OCI-LY7 (cell line): Measurements from ENCODE around the gene SPINK1. TPM values are rescaled to one million over a fixed set of nuclear protein-coding genes. Genes with fewer than 3 reads are reported as not detected.

Experiments used
- BruUV-seq: library from RNA; stranded (reverse); fragments of 400-500 nt; replicated peaks from 2 replicates; lab custom pipeline; 2021; lab: Mats Ljungman, UMichigan
- CTCF ChIA-PET: fragments of 300-600 bp; sonication (Branson Sonifier 250); formaldehyde crosslinking; loops from one replicate; lab custom pipeline; 2022; ENCODE audit warnings: antibody characterized with exemption; ENCODE audit not compliant: unreplicated experiment; lab: Charles Lee
- POLR2A ChIA-PET: fragments of 300-600 bp; sonication (Branson Sonifier 250); formaldehyde crosslinking; loops from one replicate; lab custom pipeline; 2022; ENCODE audit warnings: antibody characterized with exemption; lab: Charles Lee
- DNase-seq: peaks from one replicate; pipeline ENCODE4 v3.0.0-alpha.2; 2015; ENCODE audit warnings: low spot score
- H2AFZ ChIP-seq: fragments of 200-600 bp; sonication (generic), shearing (Covaris generic); 2 replicates; pipeline ENCODE4 v1.6.1; 2014; ENCODE audit warnings: mild to moderate bottlenecking, antibody characterized with exemption, low read length, moderate library complexity
- H3K27ac ChIP-seq: fragments of 200-600 bp; sonication (generic); 2 replicates; pipeline ENCODE4 v1.5.1; 2014; ENCODE audit warnings: mixed run types, low read depth, mild to moderate bottlenecking, moderate library complexity, low read length, inconsistent platforms; ENCODE audit not compliant: poor library complexity, severe bottlenecking
- H3K36me3 ChIP-seq: fragments of 200-600 bp; sonication (generic); 2 replicates; pipeline ENCODE4 v1.6.1; 2014; ENCODE audit warnings: mild to moderate bottlenecking, antibody characterized with exemption, low read length, moderate library complexity, mixed read lengths; ENCODE audit not compliant: insufficient read depth
- H3K4me1 ChIP-seq: fragments of 200-600 bp; sonication (generic); 2 replicates; pipeline ENCODE4 v1.5.1; 2014; ENCODE audit warnings: mild to moderate bottlenecking, low read length; ENCODE audit not compliant: insufficient read depth, poor library complexity, severe bottlenecking
- H3K4me2 ChIP-seq: fragments of 200-600 bp; sonication (generic); 2 replicates; pipeline ENCODE4 v1.6.1; 2014; ENCODE audit warnings: mild to moderate bottlenecking, low read length
- H3K4me3 ChIP-seq: fragments of 200-600 bp; sonication (generic); 2 replicates; pipeline ENCODE4 v1.5.1; 2014; ENCODE audit warnings: mild to moderate bottlenecking, low read depth, low read length; ENCODE audit not compliant: poor library complexity, severe bottlenecking
- H3K79me2 ChIP-seq: fragments of 200-600 bp; sonication (generic); 2 replicates; pipeline ENCODE4 v1.6.1; 2016; ENCODE audit warnings: low read depth, mild to moderate bottlenecking, low read length, moderate library complexity, mixed read lengths; ENCODE audit not compliant: insufficient read depth
- H3K9me2 ChIP-seq: fragments of 200-600 bp; sonication (generic); 2 replicates; pipeline ENCODE4 v1.6.1; 2016; ENCODE audit warnings: mild to moderate bottlenecking, low read length, mixed read lengths; ENCODE audit not compliant: insufficient read depth
- H3K9me3 ChIP-seq: fragments of 200-600 bp; sonication (generic); 2 replicates; pipeline ENCODE4 v1.6.1; 2014; ENCODE audit warnings: mild to moderate bottlenecking, mixed run types, low read length, mixed read lengths
- H4K20me1 ChIP-seq: fragments of 200-600 bp; sonication (generic); 2 replicates; pipeline ENCODE4 v1.6.1; 2014; ENCODE audit warnings: mild to moderate bottlenecking, antibody characterized with exemption, low read length, moderate library complexity, mixed read lengths; ENCODE audit not compliant: insufficient read depth
- EZH2phosphoT487 ChIP-seq: fragments of 200-600 bp; sonication (generic); IDR thresholded peaks from 2 replicates; pipeline ENCODE4 v1.6.1; 2018; ENCODE audit warnings: low read depth, borderline replicate concordance, mild to moderate bottlenecking, mixed run types, antibody characterized with exemption, low read length, moderate library complexity, mixed read lengths
- intact Hi-C: fragments of 100-400 bp; cut with micrococcal nuclease; formaldehyde crosslinking; loops from one replicate; pipeline ENCODE4 v1.10.0; 2022; ENCODE audit not compliant: unreplicated experiment
- total RNA-seq, 2 experiments: library from RNA; depleted of rRNA in 1 of 2; stranded (reverse); fragments of >200 nt in 1 of 2; shearing (Covaris generic) in 1 of 2; gene quantifications; 2 replicates each; pipeline ENCODE4 v1.2.3, GENCODE V29; 2014 to 2022
- TF ChIP-seq, protein P1 (sequence below): fragments of 200-600 bp; sonication (generic); conservative IDR thresholded peaks from 2 replicates; pipeline ENCODE4 v1.5.1; 2014; ENCODE audit warnings: mild to moderate bottlenecking, antibody characterized with exemption, low read length, moderate library complexity, mixed read lengths

The SPINK1 gene
- total RNA-seq, 2 experiments from 2014 or later, result not detected

DNA sequence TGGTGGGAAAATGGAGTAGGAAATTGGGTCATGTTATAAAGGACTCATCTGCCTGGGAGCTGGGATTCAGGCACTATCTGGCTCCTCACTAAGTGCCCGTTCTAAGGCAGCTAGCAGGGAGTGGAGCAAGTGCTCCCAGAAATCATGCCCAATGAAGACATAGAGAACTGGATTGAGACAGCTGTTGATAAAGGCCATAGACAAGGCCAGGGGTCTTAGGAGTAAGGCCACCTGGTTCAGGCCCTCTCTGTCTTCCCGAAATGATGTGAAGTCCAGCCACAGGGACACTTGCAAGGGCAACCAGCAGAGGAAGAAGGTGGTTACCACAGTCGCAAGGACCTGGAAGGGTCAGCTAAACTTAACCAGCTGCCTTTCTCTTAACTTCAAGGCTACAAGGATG is 20.1 kb upstream of the SPINK1 start:
- DNase-seq, result no peak
- no TSS peak for BruUV-seq
- CTCF ChIA-PET, result no interaction called here

DNA sequence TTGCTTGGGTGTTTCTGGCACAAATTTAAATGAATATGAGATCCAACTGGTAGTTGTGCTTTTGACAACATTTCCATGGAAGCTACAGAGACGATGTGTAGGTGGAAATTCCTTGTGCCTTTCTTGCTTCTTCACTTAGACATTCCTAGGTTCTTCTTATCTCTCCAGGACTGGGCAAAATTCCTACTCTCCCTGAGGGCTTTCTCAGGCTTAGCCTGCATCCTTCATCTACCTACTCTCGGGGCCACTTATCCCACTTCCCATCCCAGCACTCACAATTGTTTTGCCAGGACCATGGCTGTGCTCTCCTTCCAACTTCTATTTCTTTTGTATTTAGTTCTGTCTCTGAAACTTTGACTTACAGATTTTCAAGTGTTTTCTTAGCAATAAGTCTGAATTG is 17.8 kb upstream of the SPINK1 start:
- H3K27ac ChIP-seq, result no peak overlapping the region
- no peak for DNase-seq
- H3K9me2 ChIP-seq, result no peaks in the 10 kb centered on the region
- H3K79me2 ChIP-seq, result no peaks in the 10 kb centered on the region
- no peaks in the 10 kb centered on the region for H4K20me1 ChIP-seq
- CTCF ChIA-PET, result no interaction called here
- no peak for TF ChIP-seq EZH2phosphoT487
- TF ChIP-seq, protein P1, sequence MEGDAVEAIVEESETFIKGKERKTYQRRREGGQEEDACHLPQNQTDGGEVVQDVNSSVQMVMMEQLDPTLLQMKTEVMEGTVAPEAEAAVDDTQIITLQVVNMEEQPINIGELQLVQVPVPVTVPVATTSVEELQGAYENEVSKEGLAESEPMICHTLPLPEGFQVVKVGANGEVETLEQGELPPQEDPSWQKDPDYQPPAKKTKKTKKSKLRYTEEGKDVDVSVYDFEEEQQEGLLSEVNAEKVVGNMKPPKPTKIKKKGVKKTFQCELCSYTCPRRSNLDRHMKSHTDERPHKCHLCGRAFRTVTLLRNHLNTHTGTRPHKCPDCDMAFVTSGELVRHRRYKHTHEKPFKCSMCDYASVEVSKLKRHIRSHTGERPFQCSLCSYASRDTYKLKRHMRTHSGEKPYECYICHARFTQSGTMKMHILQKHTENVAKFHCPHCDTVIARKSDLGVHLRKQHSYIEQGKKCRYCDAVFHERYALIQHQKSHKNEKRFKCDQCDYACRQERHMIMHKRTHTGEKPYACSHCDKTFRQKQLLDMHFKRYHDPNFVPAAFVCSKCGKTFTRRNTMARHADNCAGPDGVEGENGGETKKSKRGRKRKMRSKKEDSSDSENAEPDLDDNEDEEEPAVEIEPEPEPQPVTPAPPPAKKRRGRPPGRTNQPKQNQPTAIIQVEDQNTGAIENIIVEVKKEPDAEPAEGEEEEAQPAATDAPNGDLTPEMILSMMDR, result no peak
- no peak overlapping the region for H3K4me2 ChIP-seq
- BruUV-seq, result no TSS peak
- H3K4me1 ChIP-seq, result no peaks in the 10 kb centered on the region
- intact Hi-C loops, result no loop called here
- H2AFZ ChIP-seq, result no peak overlapping the region
- no peaks in the 10 kb centered on the region for H3K9me3 ChIP-seq
- H3K36me3 ChIP-seq, result no peaks in the 10 kb centered on the region
- no peak overlapping the region for H3K4me3 ChIP-seq
- POLR2A ChIA-PET, result interaction anchor here (1.2 kb wide), 1 partner anchor 16 kb away, joined by 3 read pairs; no protein-coding TSS in a partner anchor

More for the DNA sequence above, 20.1 kb upstream of the SPINK1 start:
- Histone ChIP-seq H3K4me1 (no peaks in the 10 kb centered on the region), H3K79me2 (no peaks in the 10 kb centered on the region), H3K9me3 (no peaks in the 10 kb centered on the region), H3K4me2 (no peak overlapping the region), H3K27ac (no peak overlapping the region), H4K20me1 (no peaks in the 10 kb centered on the region), H3K4me3 (no peak overlapping the region), H3K9me2 (no peaks in the 10 kb centered on the region), H2AFZ (no peak overlapping the region), H3K36me3 (no peaks in the 10 kb centered on the region)
- TF ChIP-seq EZH2phosphoT487, result no peak
- TF ChIP-seq, protein P1, result no peak
- intact Hi-C loops, result no loop called here
- POLR2A ChIA-PET, result interaction anchor here (0.9 to 1.0 kb wide), 2 partner anchors 104 to 220 kb away, joined by 3 read pairs; no protein-coding TSS in a partner anchor

DNA sequence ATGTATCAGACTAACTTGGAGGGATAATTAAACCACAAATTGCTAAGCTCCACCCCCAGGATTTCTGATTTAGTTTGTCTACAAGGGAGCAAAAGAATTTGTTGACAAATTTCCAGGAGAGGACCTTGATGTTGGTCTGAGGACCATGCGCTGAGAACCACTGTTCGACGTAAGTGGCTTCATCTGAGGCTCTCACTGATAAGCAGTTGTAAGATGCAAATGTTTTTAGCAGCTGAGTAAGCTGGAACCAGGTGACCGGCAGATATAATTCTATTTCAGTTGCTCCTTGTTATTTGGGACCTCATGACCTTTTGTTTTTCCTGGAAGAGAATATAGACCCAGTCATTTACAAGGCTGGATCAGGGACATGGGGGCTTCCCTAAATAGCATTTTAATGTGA is 14.1 kb upstream of the SPINK1 start:
- H4K20me1 ChIP-seq, result no peaks in the 10 kb centered on the region
- CTCF ChIA-PET, result no interaction called here
- no TSS peak for BruUV-seq

More for the DNA sequence above, 14.1 kb upstream of the SPINK1 start:
- TF ChIP-seq, protein P1, result no peak
- no peak for TF ChIP-seq EZH2phosphoT487
- POLR2A ChIA-PET, result interaction anchor here (0.6 to 1.6 kb wide), 2 partner anchors 9 to 40 kb away, joined by 4 to 6 read pairs; no protein-coding TSS in a partner anchor
- Histone ChIP-seq H3K79me2 (no peaks in the 10 kb centered on the region), H3K27ac (no peak overlapping the region), H3K9me2 (no peaks in the 10 kb centered on the region), H2AFZ (no peak overlapping the region), H3K36me3 (no peaks in the 10 kb centered on the region), H3K9me3 (no peaks in the 10 kb centered on the region), H3K4me3 (no peak overlapping the region), H3K4me1 (no peaks in the 10 kb centered on the region), H3K4me2 (no peak overlapping the region)
- intact Hi-C loops, result no loop called here
- DNase-seq, result no peak
